GM18505 (cell line): ENCODE results near the gene CLCNKB.
"Not testable (repeated sequence)": the region's sequence is repeated elsewhere in the genome, so short reads cannot be mapped to it uniquely, and the experiment has no call there.

Experiments used
- ATAC-seq: cut with Tn5 transposase; IDR thresholded peaks from one replicate; pipeline ENCODE4 v1.9.1; 2021; ENCODE audit not compliant: unreplicated experiment
- POLR2A ChIP-seq: IDR thresholded peaks from 4 replicates; pipeline ENCODE4 v1.6.1; 2011; ENCODE audit warnings: borderline replicate concordance; ENCODE audit not compliant: insufficient read depth, insufficient read length; ENCODE audit errors: extremely low read depth

CLCNKB gene

DNA sequence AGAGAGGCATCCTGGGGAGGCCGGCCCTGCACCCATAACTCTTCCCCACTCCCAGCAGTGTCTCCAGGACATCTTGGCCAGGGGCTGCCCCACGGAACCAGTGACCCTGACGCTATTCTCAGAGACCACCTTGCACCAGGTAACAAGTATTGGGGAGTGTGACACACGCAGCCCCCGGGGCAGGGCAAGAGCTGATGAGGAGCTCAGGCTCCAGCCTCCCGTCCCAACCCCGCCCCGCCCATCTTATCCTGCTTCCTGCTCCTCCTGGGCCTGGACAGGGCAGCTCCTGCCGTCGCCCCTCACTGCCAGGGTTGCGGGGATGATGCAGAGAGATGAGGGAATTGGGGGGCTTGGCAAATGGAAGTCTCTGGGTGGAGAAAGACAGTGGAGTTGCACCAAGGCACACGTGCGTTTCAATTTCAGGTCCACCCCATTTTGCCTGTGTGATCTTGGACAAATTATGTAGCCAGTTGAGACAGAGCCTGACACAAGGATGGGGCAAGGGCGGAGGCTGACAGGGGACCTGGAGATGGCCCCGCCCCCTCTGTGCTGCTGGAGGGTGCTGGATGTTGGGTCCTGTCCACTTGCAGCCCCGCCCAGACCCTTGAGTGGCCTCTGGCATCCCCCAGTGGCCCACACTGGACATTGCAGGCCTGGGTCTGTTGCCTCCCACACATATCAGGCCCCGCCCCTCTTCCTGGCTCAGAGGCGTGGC lies 11.0 kb upstream of the CLCNKB start:
- ATAC-seq = no peak
- TF ChIP-seq POLR2A = no peak

- not testable (repeated sequence) for ATAC-seq
Observed at GRCh38 chr1:16033103-16033632, 10.4 kb upstream of the CLCNKB start.

GRCh38 chr1:16036461-16036860 lies 7.1 kb upstream of the CLCNKB start:
- not testable (repeated sequence) for ATAC-seq

- no peak for ATAC-seq
- TF ChIP-seq POLR2A = no peak
Observed at GRCh38 chr1:16038620-16038912, 5.0 kb upstream of the CLCNKB start.

DNA sequence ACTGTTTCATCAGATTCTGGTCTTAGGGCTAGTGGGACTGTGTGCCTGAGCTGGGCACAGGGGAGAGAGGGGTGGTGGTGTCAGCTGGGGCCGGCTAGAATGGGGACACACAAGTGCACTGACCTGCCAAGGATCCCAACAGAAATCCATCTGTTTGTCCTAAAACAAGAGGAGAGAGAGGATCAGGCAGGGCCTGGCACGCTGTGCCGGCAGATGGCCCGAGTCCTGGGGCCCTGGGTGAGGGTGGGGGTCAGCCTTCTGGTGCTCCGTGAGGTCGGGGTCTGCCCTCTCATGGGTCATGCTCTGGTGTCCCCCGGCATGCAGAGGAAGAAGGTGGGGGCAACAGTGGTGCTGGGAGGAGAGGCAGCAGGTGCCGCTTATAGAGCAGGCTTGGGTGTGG lies 3.7 kb upstream of the CLCNKB start:
- not testable (repeated sequence) for ATAC-seq

DNA sequence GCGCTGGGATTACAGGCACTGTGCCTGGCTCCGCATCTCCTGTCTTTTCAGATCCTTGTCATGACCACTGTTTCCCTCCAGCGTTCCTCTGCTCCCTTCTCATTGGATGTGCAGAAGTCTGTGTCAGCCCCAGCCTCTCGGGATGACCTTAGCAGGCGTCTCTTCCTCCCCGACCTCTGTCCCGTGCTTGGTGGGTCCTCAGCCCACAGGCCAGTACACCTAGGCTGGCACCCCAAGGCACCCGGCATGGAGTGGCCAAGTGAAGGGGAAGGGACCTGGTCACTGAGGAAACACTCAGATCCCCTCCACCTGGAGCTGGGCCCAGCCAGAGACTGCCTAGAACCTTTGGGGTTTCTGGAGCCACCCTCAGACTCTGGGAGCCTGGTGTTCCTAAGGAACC lies 2.4 kb upstream of the CLCNKB start:
- no peak for TF ChIP-seq POLR2A
- no peak for ATAC-seq

GRCh38 chr1:16042096-16042495 lies 1.5 kb upstream of the CLCNKB start:
- no peak for TF ChIP-seq POLR2A
- no peak for ATAC-seq

DNA sequence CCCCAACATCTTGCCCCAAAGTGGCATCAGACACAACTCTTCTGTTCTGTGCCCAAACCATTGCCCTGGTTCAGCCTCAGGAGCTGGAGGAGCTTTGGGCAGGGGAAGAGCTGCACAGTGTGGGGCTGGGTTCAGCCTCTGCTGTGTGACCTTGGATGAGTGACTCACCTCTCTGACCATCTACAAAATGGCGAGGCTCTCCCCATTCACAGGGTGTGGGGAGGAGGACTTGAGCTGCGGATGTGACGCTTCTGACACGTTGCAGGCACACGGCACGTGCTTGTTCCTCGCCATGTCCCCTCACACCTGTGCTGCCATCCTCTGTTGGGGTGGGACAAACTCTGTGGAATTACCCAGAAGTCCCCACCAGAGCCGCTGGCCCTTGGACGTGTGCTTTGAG lies 928 bp upstream of the CLCNKB start:
- not testable (repeated sequence) for ATAC-seq

- no peak for TF ChIP-seq POLR2A
- no peak for ATAC-seq
Observed at GRCh38 chr1:16043950-16044349, 368 bp downstream of the CLCNKB start.

GRCh38 chr1:16046842-16047241 lies 3.3 kb downstream of the CLCNKB start:
- no peak for TF ChIP-seq POLR2A
- ATAC-seq = no peak

- no peak for TF ChIP-seq POLR2A
- no peak for ATAC-seq
Observed at GRCh38 chr1:16047791-16048475, 4.4 kb downstream of the CLCNKB start.

GRCh38 chr1:16048573-16049189 lies 5.1 kb downstream of the CLCNKB start:
- TF ChIP-seq POLR2A = no peak
- ATAC-seq = no peak

DNA sequence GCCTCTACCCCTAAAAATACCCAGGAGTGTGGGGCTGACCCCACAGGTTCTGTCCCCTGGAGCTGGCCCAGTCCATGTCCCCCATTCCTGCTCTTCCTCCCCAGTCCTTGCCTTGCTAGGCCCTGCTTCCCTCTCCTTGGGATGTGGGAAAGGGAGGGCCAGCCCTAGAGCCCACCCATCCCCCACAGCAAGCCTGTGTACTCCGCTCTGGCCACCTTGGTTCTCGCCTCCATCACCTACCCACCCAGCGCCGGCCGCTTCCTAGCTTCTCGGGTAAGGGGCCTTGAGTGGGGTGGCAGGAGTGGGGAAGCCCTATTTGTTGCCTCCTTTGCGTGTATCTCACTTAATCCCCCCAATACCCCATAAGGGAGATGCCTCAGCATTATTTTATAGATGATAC lies 6.7 kb downstream of the CLCNKB start:
- TF ChIP-seq POLR2A = no peak

GRCh38 chr1:16051039-16051438 lies 7.5 kb downstream of the CLCNKB start:
- TF ChIP-seq POLR2A = no peak
- no peak for ATAC-seq

More for the DNA sequence above, 6.7 kb downstream of the CLCNKB start:
- no peak for ATAC-seq

DNA sequence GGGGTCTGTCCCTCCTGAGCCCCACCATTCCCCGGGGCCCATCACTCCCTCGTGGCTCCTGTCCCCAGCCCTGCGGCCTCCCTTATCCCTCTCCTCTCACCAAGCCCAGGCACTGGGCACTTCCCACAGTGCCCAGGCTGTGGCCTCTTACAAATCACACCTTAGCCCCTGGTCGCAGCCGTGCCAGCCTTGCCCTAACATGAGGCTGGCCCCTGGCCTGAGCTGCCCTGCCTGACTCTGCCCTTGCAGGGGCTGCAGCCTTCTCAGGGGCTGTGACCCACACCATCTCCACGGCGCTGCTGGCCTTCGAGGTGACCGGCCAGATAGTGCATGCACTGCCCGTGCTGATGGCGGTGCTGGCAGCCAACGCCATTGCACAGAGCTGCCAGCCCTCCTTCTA lies 8.4 kb downstream of the CLCNKB start:
- ATAC-seq = not testable (repeated sequence)
